ENCODE measurements around the gene ZNF492.

DNA sequence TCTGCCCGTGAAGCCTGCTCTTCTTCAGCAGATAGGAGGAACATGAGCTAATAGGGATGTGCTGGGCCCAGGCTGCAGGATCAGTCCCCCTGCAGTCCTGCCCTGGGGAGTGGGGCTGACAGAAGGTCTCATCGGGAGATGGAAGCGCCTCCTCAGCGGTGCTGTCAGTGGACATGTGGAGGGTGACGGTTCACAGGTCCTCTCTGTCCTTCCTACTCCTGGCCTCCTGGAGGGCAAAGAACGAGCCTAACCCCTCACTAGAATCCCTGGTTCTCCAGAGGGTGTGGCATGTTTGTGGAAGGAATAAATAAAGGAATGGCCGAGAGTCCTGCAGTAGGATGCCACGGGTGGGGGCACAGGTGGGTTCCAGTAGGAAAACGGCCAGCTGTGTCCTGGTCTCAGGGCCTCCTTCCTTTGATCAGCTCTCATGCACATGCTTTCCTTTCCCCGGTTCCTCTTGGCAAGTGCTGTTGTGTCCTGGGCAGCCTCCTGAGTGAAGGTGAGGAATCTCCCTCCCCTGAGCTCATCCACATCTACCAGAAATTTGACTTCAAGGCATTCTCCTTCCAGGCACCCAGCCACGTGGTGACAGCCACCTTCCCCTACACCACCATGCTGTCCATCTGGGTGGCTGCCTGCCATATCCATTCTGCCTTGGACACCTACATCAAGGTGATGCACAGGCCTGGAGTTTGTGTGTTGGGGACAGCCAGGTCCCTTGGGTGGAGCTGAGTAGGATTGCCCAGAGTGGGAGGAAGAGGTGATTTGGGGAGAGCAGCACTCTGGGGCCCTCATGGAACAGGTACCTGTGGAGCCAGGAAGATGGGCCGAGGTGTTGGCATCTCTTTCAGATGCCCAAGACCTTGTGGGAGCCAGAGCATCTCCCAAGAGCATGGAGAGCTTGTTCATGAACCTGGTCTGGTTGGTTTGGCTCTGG lies 28.6 kb upstream of the ZNF492 start:
- TF ChIP-seq, protein P1, sequence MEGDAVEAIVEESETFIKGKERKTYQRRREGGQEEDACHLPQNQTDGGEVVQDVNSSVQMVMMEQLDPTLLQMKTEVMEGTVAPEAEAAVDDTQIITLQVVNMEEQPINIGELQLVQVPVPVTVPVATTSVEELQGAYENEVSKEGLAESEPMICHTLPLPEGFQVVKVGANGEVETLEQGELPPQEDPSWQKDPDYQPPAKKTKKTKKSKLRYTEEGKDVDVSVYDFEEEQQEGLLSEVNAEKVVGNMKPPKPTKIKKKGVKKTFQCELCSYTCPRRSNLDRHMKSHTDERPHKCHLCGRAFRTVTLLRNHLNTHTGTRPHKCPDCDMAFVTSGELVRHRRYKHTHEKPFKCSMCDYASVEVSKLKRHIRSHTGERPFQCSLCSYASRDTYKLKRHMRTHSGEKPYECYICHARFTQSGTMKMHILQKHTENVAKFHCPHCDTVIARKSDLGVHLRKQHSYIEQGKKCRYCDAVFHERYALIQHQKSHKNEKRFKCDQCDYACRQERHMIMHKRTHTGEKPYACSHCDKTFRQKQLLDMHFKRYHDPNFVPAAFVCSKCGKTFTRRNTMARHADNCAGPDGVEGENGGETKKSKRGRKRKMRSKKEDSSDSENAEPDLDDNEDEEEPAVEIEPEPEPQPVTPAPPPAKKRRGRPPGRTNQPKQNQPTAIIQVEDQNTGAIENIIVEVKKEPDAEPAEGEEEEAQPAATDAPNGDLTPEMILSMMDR (IDR thresholded peaks at IDR 0.05), result no peak
- TF ChIP-seq RAD21 (IDR thresholded peaks at IDR 0.05; ENCODE audit: low read length) (no peak), EP300 (IDR thresholded peaks at IDR 0.05; ENCODE audit: borderline replicate concordance in 1 of 2, low read depth in 1 of 2, low read length in 1 of 2) (no peak), YY1 (IDR thresholded peaks at IDR 0.05; ENCODE audit: low read depth) (no peak), NRF1 (IDR thresholded peaks at IDR 0.05; ENCODE audit: low read depth, low read length) (no peak), POLR2AphosphoS5 (IDR thresholded peaks at IDR 0.05; ENCODE audit: low read depth, low read length) (no peak), TAF1 (IDR thresholded peaks at IDR 0.05; ENCODE audit: borderline replicate concordance, low read depth, low read length) (no peak), RFX5 (IDR thresholded peaks at IDR 0.05; ENCODE audit: low read length) (no peak), NFIC (IDR thresholded peaks at IDR 0.05; ENCODE audit: borderline replicate concordance) (no peak), FOXJ3 (CRISPR knock-in tag; IDR thresholded peaks at IDR 0.05) (no peak), ELF1 (IDR thresholded peaks at IDR 0.05) (no peak)
- TF ChIP-seq, protein P2, sequence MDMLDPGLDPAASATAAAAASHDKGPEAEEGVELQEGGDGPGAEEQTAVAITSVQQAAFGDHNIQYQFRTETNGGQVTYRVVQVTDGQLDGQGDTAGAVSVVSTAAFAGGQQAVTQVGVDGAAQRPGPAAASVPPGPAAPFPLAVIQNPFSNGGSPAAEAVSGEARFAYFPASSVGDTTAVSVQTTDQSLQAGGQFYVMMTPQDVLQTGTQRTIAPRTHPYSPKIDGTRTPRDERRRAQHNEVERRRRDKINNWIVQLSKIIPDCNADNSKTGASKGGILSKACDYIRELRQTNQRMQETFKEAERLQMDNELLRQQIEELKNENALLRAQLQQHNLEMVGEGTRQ (IDR thresholded peaks at IDR 0.05; ENCODE audit: borderline replicate concordance, low read depth, low read length), result no peak
